Measurements from ENCODE around the gene NDUFAF2. TPM values are rescaled to one million over a fixed set of nuclear protein-coding genes. Genes with fewer than 3 reads are reported as not detected.

NDUFAF2 gene
- total RNA-seq, 1 experiment from 2014 or later, result 66.8 TPM

GRCh38 chr5:61132559-61132958 is 187.6 kb downstream of the NDUFAF2 start:
- no peaks in the 10 kb centered on the region for H3K9me3 ChIP-seq (replicated peaks)
- no peak overlapping the region for H3K4me3 ChIP-seq
- H3K36me3 ChIP-seq, result no peaks in the 10 kb centered on the region
- H3K4me1 ChIP-seq (replicated peaks), result peaks cover 12% of the 10 kb centered on the region
- peak in 1 of 2 experiments; percentile 46 for DNase-seq (ENCODE audit: low read depth in 1 of 2, low spot score in 2 of 2)
- H3K27ac ChIP-seq, result peak overlapping the region; percentile 38
- no peaks in the 10 kb centered on the region for H3K27me3 ChIP-seq (replicated peaks)

GRCh38 chr5:61137835-61138234 is 192.8 kb downstream of the NDUFAF2 start:
- no peak for DNase-seq (ENCODE audit: low read depth in 1 of 2, low spot score in 2 of 2)
- H3K27me3 ChIP-seq (replicated peaks), result no peaks in the 10 kb centered on the region
- no peak overlapping the region for H3K4me3 ChIP-seq
- H3K36me3 ChIP-seq, result no peaks in the 10 kb centered on the region
- peaks cover 3% of the 10 kb centered on the region for H3K4me1 ChIP-seq (replicated peaks)
- no peaks in the 10 kb centered on the region for H3K9me3 ChIP-seq (replicated peaks)
- H3K27ac ChIP-seq, result no peak overlapping the region

DNA sequence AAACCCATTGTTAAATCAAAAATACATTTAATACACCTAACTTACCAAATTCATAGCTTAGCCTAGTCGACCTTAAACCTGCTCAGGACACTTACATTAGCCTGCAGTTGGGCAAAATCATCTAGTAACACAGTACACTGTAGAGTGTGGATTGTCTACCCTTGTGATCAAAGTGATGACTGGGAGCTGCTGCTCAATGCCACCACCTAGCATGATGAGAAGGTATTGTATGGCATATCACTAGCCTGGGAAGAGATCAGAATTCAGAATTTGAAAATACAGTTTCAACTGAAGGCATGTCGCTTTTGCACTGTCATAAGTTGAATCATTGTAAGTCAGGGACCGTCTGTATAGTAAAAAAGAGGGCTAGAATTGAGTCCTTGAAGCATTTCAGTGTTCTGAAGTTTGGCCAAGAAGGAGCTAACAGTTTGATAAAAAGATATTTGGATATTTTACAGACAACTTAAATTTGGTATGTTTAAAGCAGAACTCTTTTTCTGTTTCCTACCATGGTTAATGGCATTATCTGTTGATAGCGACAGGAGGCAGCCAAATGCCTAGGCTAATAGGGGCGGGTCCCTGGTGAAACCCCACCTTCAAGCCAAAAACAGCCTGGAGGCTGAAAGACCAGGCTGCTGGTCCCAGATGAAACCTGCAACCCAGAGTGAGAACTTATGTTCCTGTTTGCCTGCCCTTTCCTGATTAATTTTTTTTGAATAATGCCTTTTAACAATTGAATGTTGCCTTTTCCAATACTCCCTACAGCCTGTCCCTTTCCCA is 194.3 kb downstream of the NDUFAF2 start:
- no peak for DNase-seq (ENCODE audit: low read depth in 1 of 2, low spot score in 2 of 2)

DNA sequence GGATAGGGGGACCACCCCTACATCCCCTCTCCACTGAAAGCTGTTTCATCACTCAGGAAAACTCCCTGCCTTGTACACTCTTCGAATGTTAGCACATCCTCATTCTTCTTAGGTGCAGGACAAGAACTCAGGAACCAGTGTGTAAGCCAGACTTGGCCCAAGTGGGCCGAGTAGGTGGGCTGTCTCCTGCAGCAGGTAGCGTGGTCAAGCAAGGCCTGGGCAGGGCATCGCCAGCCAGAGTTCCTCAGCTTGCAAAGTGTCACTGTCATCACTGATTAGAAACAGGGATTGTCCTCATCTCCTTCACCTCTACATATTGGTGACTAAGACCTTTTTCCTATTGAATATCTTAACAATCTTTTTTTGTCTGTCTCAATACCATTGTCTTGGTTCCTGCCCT is 194.9 kb downstream of the NDUFAF2 start:
- Histone ChIP-seq H3K27me3 (replicated peaks) (no peaks in the 10 kb centered on the region), H3K4me1 (replicated peaks) (no peaks in the 10 kb centered on the region), H3K9me3 (replicated peaks) (no peaks in the 10 kb centered on the region), H3K36me3 (no peaks in the 10 kb centered on the region), H3K27ac (no peak overlapping the region), H3K4me3 (no peak overlapping the region)
- no peak for DNase-seq (ENCODE audit: low read depth in 1 of 2, low spot score in 2 of 2)

More for the DNA sequence above, 194.3 kb downstream of the NDUFAF2 start:
- no peak overlapping the region for H3K27ac ChIP-seq
- H3K4me1 ChIP-seq (replicated peaks), result no peaks in the 10 kb centered on the region
- H3K9me3 ChIP-seq (replicated peaks), result no peaks in the 10 kb centered on the region
- no peaks in the 10 kb centered on the region for H3K36me3 ChIP-seq
- no peak overlapping the region for H3K4me3 ChIP-seq
- H3K27me3 ChIP-seq (replicated peaks), result no peaks in the 10 kb centered on the region

DNA sequence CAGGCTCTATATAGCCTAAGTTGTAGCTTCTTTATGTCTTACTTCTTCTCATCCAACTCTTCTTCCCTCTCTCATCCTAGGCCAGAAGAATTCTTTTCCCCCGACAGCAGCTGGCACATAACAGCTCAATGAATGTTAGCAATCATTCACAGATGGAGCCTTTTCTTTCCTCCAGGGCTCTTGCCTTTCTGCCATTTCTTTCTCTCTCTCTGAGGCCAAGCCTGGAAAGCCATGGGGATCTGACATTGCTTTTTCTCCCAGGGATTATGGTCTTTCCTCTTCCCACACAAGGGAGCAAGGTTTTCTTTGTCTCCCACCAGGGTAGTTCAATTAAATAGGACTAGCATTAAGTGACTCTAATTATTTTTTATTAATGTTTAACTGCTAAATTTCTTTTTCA is 196.8 kb downstream of the NDUFAF2 start:
- H3K4me3 ChIP-seq, result no peak overlapping the region
- H3K4me1 ChIP-seq (replicated peaks), result no peaks in the 10 kb centered on the region
- DNase-seq (ENCODE audit: low read depth in 1 of 2, low spot score in 2 of 2), result no peak
- no peak overlapping the region for H3K27ac ChIP-seq
- no peaks in the 10 kb centered on the region for H3K36me3 ChIP-seq
- H3K9me3 ChIP-seq (replicated peaks), result no peaks in the 10 kb centered on the region
- H3K27me3 ChIP-seq (replicated peaks), result no peaks in the 10 kb centered on the region

- Histone ChIP-seq H3K27ac (no peak overlapping the region), H3K36me3 (no peaks in the 10 kb centered on the region), H3K4me3 (no peak overlapping the region), H3K4me1 (replicated peaks) (no peaks in the 10 kb centered on the region), H3K27me3 (replicated peaks) (no peaks in the 10 kb centered on the region), H3K9me3 (replicated peaks) (no peaks in the 10 kb centered on the region)
- no peak for DNase-seq (ENCODE audit: low read depth in 1 of 2, low spot score in 2 of 2)
Observed at GRCh38 chr5:61142391-61142790, 197.4 kb downstream of the NDUFAF2 start.

DNA sequence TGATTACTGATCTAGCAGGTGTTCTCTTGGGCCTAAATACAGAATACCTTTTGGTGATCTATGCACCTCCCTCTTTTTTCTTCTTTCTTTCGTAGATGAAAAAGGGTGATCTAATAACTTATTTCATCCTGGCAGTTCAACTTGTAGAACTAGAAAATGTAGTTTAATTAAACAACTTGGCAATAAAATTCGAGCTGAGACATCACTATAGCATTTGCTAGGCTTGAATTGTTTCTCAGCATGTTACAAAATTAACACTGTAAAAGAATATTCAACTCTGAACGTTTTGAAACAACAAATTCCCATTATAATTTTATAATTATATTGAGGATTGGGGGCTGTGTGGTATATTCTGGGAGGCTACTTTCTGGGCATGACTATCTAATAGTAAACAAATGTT is 197.8 kb downstream of the NDUFAF2 start:
- Histone ChIP-seq H3K36me3 (no peaks in the 10 kb centered on the region), H3K27ac (no peak overlapping the region), H3K9me3 (replicated peaks) (no peaks in the 10 kb centered on the region), H3K27me3 (replicated peaks) (no peaks in the 10 kb centered on the region), H3K4me1 (replicated peaks) (no peaks in the 10 kb centered on the region), H3K4me3 (no peak overlapping the region)
- DNase-seq (ENCODE audit: low read depth in 1 of 2, low spot score in 2 of 2), result no peak

DNA sequence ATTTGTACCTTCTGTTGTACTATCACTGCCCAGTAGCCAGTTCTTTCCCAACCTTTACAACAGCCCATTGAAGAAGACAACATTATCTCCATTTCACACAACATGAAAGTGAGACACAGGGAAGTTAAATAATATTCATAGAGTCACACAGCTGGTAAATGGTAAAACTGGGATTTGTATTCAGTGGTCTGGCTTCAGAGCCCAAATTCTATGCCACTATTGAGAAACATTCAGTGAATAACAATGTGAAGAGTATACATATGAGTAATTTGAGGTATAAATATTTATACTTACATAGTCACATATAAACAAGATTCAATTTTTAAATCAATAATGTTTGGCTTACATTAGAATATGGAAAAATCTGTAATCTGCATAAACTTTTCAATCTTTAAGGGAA is 203.5 kb downstream of the NDUFAF2 start:
- Histone ChIP-seq H3K27me3 (replicated peaks) (no peaks in the 10 kb centered on the region), H3K4me1 (replicated peaks) (peaks cover 4% of the 10 kb centered on the region), H3K27ac (no peak overlapping the region), H3K9me3 (replicated peaks) (no peaks in the 10 kb centered on the region), H3K36me3 (peaks cover 2% of the 10 kb centered on the region; the same call in 1 of the 2 replicates), H3K4me3 (no peak overlapping the region)
- DNase-seq (ENCODE audit: low read depth in 1 of 2, low spot score in 2 of 2), result no peak

DNA sequence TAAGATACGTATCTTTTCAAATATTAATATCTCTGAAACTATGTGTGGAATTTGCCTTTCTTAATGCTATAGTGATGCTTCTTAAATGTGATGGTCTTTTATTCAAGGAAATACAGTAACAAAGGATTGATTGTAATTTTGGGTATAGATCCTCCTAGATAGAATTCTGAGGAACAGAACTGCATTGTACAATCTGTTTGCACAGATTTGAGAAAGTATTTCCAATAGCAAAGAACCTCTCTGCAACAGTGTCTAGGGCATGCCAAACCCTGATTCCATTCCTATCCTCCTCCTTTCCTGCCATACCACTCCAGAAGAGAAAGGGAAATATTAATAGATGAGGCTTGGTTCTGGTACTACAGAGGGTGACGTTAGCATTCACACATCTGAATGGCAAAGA is 206.9 kb downstream of the NDUFAF2 start:
- DNase-seq (ENCODE audit: low read depth in 1 of 2, low spot score in 2 of 2), result no peak
- Histone ChIP-seq H3K4me1 (replicated peaks) (peaks cover 4% of the 10 kb centered on the region), H3K36me3 (peaks cover 11% of the 10 kb centered on the region; the same call in 1 of the 2 replicates), H3K9me3 (replicated peaks) (no peaks in the 10 kb centered on the region), H3K4me3 (no peak overlapping the region), H3K27ac (no peak overlapping the region), H3K27me3 (replicated peaks) (no peaks in the 10 kb centered on the region)

DNA sequence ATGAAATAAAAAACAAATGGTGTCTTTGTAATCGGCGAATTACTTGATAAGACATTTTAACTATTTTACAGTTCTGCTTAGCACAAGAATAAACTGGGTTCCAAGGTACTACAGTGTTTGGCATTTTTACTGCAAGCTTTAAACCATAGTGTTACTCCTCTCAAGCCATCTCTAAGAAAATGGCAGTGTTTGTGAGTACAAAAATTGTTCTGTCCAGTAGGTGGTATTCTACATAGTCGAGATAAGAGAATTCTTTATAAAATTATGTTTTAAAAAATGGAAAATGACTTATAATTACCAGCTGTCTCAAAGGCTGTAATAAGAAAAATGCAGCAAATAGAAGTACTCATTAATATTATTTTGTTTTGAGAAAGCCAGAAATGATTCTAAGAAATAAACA is 214.1 kb downstream of the NDUFAF2 start:
- Histone ChIP-seq H3K36me3 (peaks cover 53% of the 10 kb centered on the region), H3K4me1 (replicated peaks) (peaks cover 14% of the 10 kb centered on the region), H3K27me3 (replicated peaks) (no peaks in the 10 kb centered on the region), H3K9me3 (replicated peaks) (no peaks in the 10 kb centered on the region), H3K27ac (no peak overlapping the region), H3K4me3 (no peak overlapping the region)
- DNase-seq (ENCODE audit: low read depth in 1 of 2, low spot score in 2 of 2), result no peak

DNA sequence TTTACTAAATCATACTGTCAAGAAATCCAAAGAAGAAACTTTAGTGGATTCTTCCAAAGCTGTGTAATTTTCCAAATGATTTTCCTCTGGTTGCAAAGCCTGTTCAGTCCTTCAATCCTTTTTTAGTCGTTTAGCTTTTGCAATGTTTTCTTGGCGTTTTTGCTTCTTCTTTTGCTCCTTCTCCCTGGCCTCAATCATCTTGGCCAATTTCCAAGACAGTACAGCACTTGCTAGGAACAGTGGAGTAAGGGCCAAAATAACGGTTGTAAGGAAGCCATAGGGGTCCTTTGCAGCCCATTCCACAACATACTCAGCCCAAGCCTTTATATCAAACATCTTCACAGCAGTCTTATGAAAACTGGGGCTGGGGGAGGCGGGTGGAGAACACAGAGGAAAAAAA is 214.8 kb downstream of the NDUFAF2 start:
- Histone ChIP-seq H3K4me1 (replicated peaks) (peaks cover 14% of the 10 kb centered on the region), H3K36me3 (peaks cover 53% of the 10 kb centered on the region), H3K9me3 (replicated peaks) (no peaks in the 10 kb centered on the region), H3K27ac (no peak overlapping the region), H3K27me3 (replicated peaks) (no peaks in the 10 kb centered on the region), H3K4me3 (no peak overlapping the region)
- no peak for DNase-seq (ENCODE audit: low read depth in 1 of 2, low spot score in 2 of 2)

- H3K4me1 ChIP-seq (replicated peaks), result peaks cover 14% of the 10 kb centered on the region
- H3K36me3 ChIP-seq, result peaks cover 51% of the 10 kb centered on the region
- no peak overlapping the region for H3K27ac ChIP-seq
- H3K9me3 ChIP-seq (replicated peaks), result no peaks in the 10 kb centered on the region
- H3K4me3 ChIP-seq, result no peak overlapping the region
- DNase-seq (ENCODE audit: low read depth in 1 of 2, low spot score in 2 of 2), result no peak
- H3K27me3 ChIP-seq (replicated peaks), result no peaks in the 10 kb centered on the region
Observed at GRCh38 chr5:61160497-61160896, 215.5 kb downstream of the NDUFAF2 start.

- Histone ChIP-seq H3K9me3 (replicated peaks) (no peaks in the 10 kb centered on the region), H3K27ac (peak within 1 kb of the TSS; percentile 89), H3K4me1 (replicated peaks) (peaks cover 14% of the 10 kb centered on the region), H3K27me3 (replicated peaks) (no peaks in the 10 kb centered on the region), H3K36me3 (peaks cover 48% of the 10 kb centered on the region), H3K4me3 (peak within 1 kb of the TSS; percentile 74)
- DNase-seq (ENCODE audit: low read depth in 1 of 2, low spot score in 2 of 2), result peak; percentile 87 to 91
Observed at GRCh38 chr5:61162010-61162831, 217.2 kb downstream of the NDUFAF2 start, which contains the start of gene SMIM15. SMIM15 (minus strand) TSS chr5:61162468; CDS start chr5:61160171, 2,297 bp downstream.

All from SJSA1 (cell line).